22Rv1 (cell line): ENCODE results near the gene PTDSS2.
"Not testable (repeated sequence)": the region's sequence is repeated elsewhere in the genome, so short reads cannot be mapped to it uniquely, and the experiment has no call there.

Source experiments
- H3K27ac ChIP-seq: fragments of 450-650 bp; 2 replicates; pipeline ENCODE4 v1.5.1; 2017
- CTCF ChIP-seq: fragments of 450-650 bp; IDR thresholded peaks from 2 replicates; pipeline ENCODE4 v1.5.1; 2017; ENCODE audit warnings: mild to moderate bottlenecking
- ZFX ChIP-seq: fragments of 450-650 bp; IDR thresholded peaks from 2 replicates; pipeline ENCODE4 v1.6.1; 2017; ENCODE audit warnings: antibody characterized with exemption, borderline replicate concordance

The PTDSS2 gene

GRCh38 chr11:468036-468435 lies 18.0 kb downstream of the PTDSS2 start:
- no peak for TF ChIP-seq ZFX
- TF ChIP-seq CTCF, result no peak
- H3K27ac ChIP-seq, result no peak overlapping the region

- no peak for TF ChIP-seq CTCF
- TF ChIP-seq ZFX, result no peak
Observed at GRCh38 chr11:468493-468892, 18.4 kb downstream of the PTDSS2 start.

GRCh38 chr11:469026-469683 lies 19.1 kb downstream of the PTDSS2 start:
- H3K27ac ChIP-seq, result not testable (repeated sequence)

More at GRCh38 chr11:468493-468892, 18.4 kb downstream of the PTDSS2 start:
- H3K27ac ChIP-seq, result no peak overlapping the region

- TF ChIP-seq CTCF (no peak), ZFX (no peak)
- no peak overlapping the region for H3K27ac ChIP-seq
Observed at GRCh38 chr11:469684-470560, 19.8 kb downstream of the PTDSS2 start.

GRCh38 chr11:471468-472145 lies 21.5 kb downstream of the PTDSS2 start:
- TF ChIP-seq ZFX (no peak), CTCF (no peak)
- no peak overlapping the region for H3K27ac ChIP-seq

GRCh38 chr11:472272-472671 lies 22.2 kb downstream of the PTDSS2 start:
- no peak overlapping the region for H3K27ac ChIP-seq

GRCh38 chr11:472816-473215 lies 22.7 kb downstream of the PTDSS2 start:
- H3K27ac ChIP-seq, result no peak overlapping the region
- TF ChIP-seq CTCF (no peak), ZFX (no peak)

More at GRCh38 chr11:472272-472671, 22.2 kb downstream of the PTDSS2 start:
- TF ChIP-seq ZFX, result no peak

- H3K27ac ChIP-seq, result no peak overlapping the region
- TF ChIP-seq CTCF, result no peak
- no peak for TF ChIP-seq ZFX
Observed at GRCh38 chr11:473415-473814, 23.3 kb downstream of the PTDSS2 start.
